Measurements from ENCODE around the gene CADPS.

The CADPS gene

DNA sequence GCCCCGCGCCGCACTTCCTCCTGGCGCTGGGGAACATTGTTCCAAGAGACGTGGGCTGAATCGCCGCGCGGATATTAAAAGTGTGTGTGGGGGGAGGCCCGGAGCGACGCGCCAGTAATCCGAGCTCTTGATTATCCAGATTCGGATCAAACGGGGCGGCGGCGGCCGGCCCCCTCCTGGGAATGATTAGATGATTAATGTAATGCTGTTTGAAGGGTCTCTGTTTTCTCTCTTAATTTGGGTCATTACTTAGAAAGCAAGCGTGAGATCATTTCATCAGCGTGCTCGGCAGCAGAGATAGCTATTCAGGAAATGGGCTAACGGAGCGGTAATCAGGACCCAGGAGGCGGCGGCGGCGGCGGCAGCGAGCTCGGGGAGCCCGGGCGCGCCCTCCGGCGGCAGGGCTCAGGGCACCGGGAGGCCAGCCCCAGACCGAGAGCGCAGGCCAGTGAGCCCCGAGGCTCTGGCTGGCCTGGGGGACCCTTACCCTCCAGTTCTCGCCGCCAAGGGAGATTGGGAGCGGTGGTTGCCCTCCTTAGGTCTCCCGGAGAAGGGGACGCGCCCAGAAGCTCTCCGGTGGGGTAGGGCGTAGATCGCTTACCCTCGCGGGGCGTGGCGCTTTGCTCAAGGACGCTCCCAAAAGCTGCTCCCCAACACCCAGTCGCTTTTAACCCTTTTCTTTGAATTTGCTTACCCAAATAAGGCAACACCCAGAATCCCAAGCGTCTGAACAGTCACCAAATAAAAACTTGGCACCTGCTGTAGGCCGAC is 506.3 kb downstream of the CADPS start:
- no peak for DNase-seq

- no peak for DNase-seq
Measured at GRCh38 chr3:62368290-62368704, 506.9 kb downstream of the CADPS start.

GRCh38 chr3:62367763-62368195 is 507.4 kb downstream of the CADPS start:
- DNase-seq, result no peak

DNA sequence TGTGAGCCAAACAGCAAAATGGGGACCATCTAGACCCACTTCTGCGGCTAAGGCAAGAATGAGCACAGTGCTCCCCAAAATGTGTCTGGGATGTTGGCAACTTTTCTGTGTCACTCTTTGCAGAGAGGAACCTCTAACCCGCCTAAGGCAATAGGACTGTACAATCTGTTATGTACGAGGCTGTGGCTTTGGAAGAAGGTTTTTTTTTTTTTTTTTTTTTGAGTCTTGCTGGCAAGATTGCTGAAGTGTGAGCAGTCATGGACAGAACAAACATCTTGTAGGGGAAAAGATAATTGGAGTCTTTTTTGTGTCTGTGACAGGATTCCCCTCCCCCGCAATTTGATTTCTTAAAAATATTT is 509.1 kb downstream of the CADPS start:
- no peak for DNase-seq

- DNase-seq, result no peak
Measured at GRCh38 chr3:62365391-62366125, 509.7 kb downstream of the CADPS start.

- no peak for DNase-seq
Measured at GRCh38 chr3:62364191-62364590, 511.0 kb downstream of the CADPS start.

DNA sequence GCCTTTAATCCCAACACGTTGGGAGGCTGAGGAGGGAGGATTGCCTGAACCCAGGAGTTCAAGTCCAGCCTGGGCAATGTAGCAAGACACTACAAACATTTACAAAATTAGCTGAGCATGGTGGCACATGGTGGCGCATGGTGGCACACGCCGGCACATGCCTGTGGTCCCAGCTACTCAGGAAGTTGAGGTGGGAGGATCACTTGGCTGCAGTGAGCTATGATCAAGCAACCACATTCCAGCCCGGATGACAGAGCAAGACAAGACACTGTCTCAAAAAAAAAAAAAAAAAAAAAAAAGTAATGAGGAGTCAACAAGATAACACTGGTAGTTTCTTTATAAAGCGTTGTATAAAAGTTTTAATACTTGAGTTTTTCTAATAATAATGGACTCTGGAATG is 511.9 kb downstream of the CADPS start:
- DNase-seq, result no peak

DNA sequence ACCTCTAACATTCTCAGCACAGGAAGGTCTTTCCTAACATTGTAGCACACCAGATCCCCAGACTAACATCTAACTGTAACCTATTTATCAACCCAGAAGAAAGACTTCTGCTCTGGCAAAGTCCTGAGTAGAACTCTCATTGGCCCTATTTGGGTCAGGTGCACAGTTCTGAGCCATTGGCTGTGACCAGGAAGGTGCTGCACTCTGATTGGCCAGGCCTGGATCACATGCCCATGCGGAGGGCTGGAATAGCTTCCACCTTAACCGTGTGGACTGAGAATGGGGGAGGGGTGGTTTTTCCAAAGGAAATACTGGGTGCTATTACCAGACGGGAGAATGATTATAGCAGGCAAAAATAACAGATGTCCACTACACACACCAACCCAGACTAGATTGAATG is 513.4 kb downstream of the CADPS start:
- no peak for DNase-seq

DNA sequence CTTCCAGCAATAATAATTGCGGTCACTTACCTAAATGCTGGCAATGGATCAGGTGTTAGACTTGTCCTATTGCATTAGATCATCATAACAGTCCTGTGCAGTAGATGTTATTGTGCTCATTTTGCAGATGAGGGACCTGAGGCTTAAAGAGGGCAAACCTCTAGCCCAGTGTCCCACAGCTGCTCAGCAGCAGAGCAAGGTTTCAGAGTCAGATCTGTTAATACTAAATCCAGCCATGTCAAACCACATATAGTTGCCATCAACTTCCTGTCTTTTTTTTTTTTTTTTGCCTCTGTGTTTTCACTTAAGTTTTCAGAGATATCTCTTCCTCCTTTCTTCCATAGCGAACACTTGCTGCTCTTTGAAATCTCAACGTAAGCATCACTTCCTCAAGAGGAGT is 514.0 kb downstream of the CADPS start:
- no peak for DNase-seq

- DNase-seq, result no peak
Measured at GRCh38 chr3:62359531-62359930, 515.7 kb downstream of the CADPS start.

DNA sequence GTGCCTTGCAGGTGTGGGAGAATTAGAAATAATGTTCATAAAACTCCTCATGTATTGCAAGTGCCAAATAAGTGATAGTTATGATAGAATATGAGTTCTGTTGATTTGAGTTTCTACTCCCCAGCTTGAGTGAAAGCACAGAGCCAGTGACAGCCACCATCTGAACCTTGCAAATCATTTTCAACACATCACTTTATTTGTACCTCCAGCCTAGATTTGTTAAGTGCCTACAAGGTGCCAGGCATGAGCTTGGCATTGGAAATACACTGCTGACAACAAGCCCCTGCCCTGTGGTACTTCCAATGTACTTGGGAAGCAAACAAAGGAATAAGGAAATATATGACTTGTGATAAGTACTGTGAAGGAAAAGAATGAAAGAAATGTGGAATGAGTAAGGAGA is 518.9 kb downstream of the CADPS start:
- DNase-seq, result no peak

- DNase-seq, result no peak
Measured at GRCh38 chr3:62355703-62356102, 519.5 kb downstream of the CADPS start.

Data from GF-D8 (cell line).